H1 (cell line): ENCODE data around the gene SH3RF3. TPM values are rescaled to one million over a fixed set of nuclear protein-coding genes. Genes with fewer than 3 reads are reported as not detected.
A peak's percentile ranks its signal among the peaks of the same experiment; 100 is the strongest.

Source experiments
- CTCF ChIA-PET: fragments of 300-600 bp; sonication (Branson Sonifier 250); formaldehyde crosslinking; loops from one replicate; lab custom pipeline; 2021; ENCODE audit not compliant: partially characterized antibody; lab: Charles Lee
- POLR2A ChIA-PET: fragments of 300-600 bp; sonication (Branson Sonifier 250); formaldehyde crosslinking; loops from one replicate; lab custom pipeline; 2021; ENCODE audit warnings: inconsistent platforms; ENCODE audit not compliant: partially characterized antibody; lab: Charles Lee
- DNase-seq, 2 experiments: peaks; one replicate each; pipeline versions ENCODE4 v3.0.0 to v3.0.0-alpha.2; 2010 to 2022; ENCODE audit warnings: low spot score in 2 of 2, low read depth in 1 of 2, mixed read lengths in 1 of 2
- FAIRE-seq: peaks from 2 replicates; lab custom pipeline; 2011; peaks lifted over from hg19 to GRCh38; lab: Jason Lieb, UNC
- H2AFZ ChIP-seq: 2 replicates; pipeline ENCODE4 v1.8.1; 2012; ENCODE audit warnings: low read length, inconsistent platforms
- H2AK5ac ChIP-seq: 2 replicates; pipeline ENCODE4 v1.6.1; 2013; ENCODE audit warnings: low read depth, low read length
- H2BK120ac ChIP-seq: replicated peaks from 2 replicates; pipeline ENCODE3; 2013; ENCODE audit warnings: low read depth, low read length, inconsistent platforms
- H2BK12ac ChIP-seq: 2 replicates; pipeline ENCODE4 v1.6.1; 2013; ENCODE audit warnings: low read depth, low read length
- H2BK15ac ChIP-seq: 2 replicates; pipeline ENCODE4 v1.6.1; 2013; ENCODE audit warnings: low read length
- H2BK20ac ChIP-seq: 2 replicates; pipeline ENCODE4 v1.6.1; 2013; ENCODE audit warnings: low read length
- H2BK5ac ChIP-seq: 2 replicates; pipeline ENCODE4 v1.6.1; 2013; ENCODE audit warnings: low read depth, low read length
- H3K14ac ChIP-seq: 2 replicates; pipeline ENCODE4 v1.6.1; 2013; ENCODE audit warnings: inconsistent platforms; ENCODE audit not compliant: insufficient read length
- H3K18ac ChIP-seq: 2 replicates; pipeline ENCODE4 v1.6.1; 2013; ENCODE audit warnings: low read length; ENCODE audit errors: extremely low read depth
- H3K23ac ChIP-seq: 2 replicates; pipeline ENCODE4 v1.6.1; 2013; ENCODE audit warnings: inconsistent platforms; ENCODE audit not compliant: insufficient read length
- H3K23me2 ChIP-seq: 2 replicates; pipeline ENCODE4 v1.6.1; 2013; ENCODE audit warnings: low read depth, low read length
- H3K27ac ChIP-seq: 2 replicates; pipeline ENCODE4 v1.6.1; 2011; ENCODE audit warnings: low read depth, low read length, inconsistent platforms
- H3K27me3 ChIP-seq, 4 experiments: replicated peaks in 1 of 4; 1 replicate in 1 of 4; 2 replicates in 3 of 4; pipeline versions ENCODE4 v1.6.1 to v1.8.1; 2011 to 2013; ENCODE audit warnings: low read length in 3 of 4, mild to moderate bottlenecking in 3 of 4, inconsistent platforms in 2 of 4, mixed read lengths in 2 of 4, moderate library complexity in 1 of 4; ENCODE audit not compliant: control insufficient read depth in 3 of 4, insufficient read depth in 3 of 4; ENCODE audit errors: extremely low read depth in 1 of 4
- H3K36me3 ChIP-seq, 4 experiments: 2 replicates each; pipeline versions ENCODE4 v1.6.1 to v1.8.1; 2011 to 2013; ENCODE audit warnings: mild to moderate bottlenecking in 4 of 4, low read length in 3 of 4, moderate library complexity in 2 of 4, control low read depth in 1 of 4, inconsistent platforms in 1 of 4; ENCODE audit not compliant: insufficient read depth in 4 of 4, control insufficient read depth in 2 of 4
- H3K4ac ChIP-seq: replicated peaks from 2 replicates; pipeline ENCODE3; 2013; ENCODE audit warnings: low read length, low read depth, mixed read lengths, inconsistent platforms; ENCODE audit not compliant: insufficient read length
- H3K4me1 ChIP-seq, 4 experiments: replicated peaks in 1 of 4; 1 replicate in 1 of 4; 2 replicates in 3 of 4; pipeline versions ENCODE4 v1.6.1 to v1.8.1; 2011 to 2013; ENCODE audit warnings: low read length in 3 of 4, inconsistent platforms in 2 of 4, mixed read lengths in 1 of 4; ENCODE audit not compliant: insufficient read depth in 4 of 4, control insufficient read depth in 3 of 4
- H3K4me2 ChIP-seq, 2 experiments: 2 replicates each; pipeline versions ENCODE4 v1.6.1 to v1.8.1; 2011 to 2013; ENCODE audit warnings: low read depth in 2 of 2, low read length in 2 of 2, control low read depth in 1 of 2, inconsistent platforms in 1 of 2, mild to moderate bottlenecking in 1 of 2; ENCODE audit not compliant: insufficient read depth in 1 of 2
- H3K4me3 ChIP-seq, 4 experiments: fragments of 200-600, 300-600 bp in 1 of 4; sonication (generic), shearing (Covaris generic), sonication (Bioruptor Twin) in 1 of 4; 2 replicates each; pipeline versions ENCODE4 v1.5.1 to v1.8.1; 2011 to 2016; ENCODE audit warnings: low read length in 4 of 4, low read depth in 3 of 4, control low read depth in 2 of 4, inconsistent platforms in 2 of 4, mild to moderate bottlenecking in 2 of 4, mixed read lengths in 1 of 4, moderate library complexity in 1 of 4; ENCODE audit not compliant: insufficient read depth in 2 of 4; ENCODE audit errors: extremely low read depth in 1 of 4
- H3K56ac ChIP-seq: replicated peaks from 2 replicates; pipeline ENCODE3; 2013; ENCODE audit warnings: low read depth, mild to moderate bottlenecking, mixed read lengths, low read length, inconsistent platforms; ENCODE audit not compliant: insufficient read length
- H3K79me1 ChIP-seq: 2 replicates; pipeline ENCODE4 v1.6.1; 2013; ENCODE audit warnings: low read depth, low read length, control low read depth
- H3K79me2 ChIP-seq, 2 experiments: 2 replicates each; pipeline versions ENCODE4 v1.6.1 to v1.8.1; 2012 to 2013; ENCODE audit warnings: low read length in 2 of 2, mild to moderate bottlenecking in 2 of 2, inconsistent platforms in 1 of 2; ENCODE audit not compliant: insufficient read depth in 2 of 2, control insufficient read depth in 1 of 2
- H3K9ac ChIP-seq, 4 experiments: replicated peaks in 1 of 4; 1 replicate in 1 of 4; 2 replicates in 3 of 4; pipeline versions ENCODE4 v1.6.1 to v1.8.1; 2011 to 2013; ENCODE audit warnings: low read depth in 3 of 4, low read length in 3 of 4, control low read depth in 2 of 4, mild to moderate bottlenecking in 2 of 4, moderate library complexity in 2 of 4, inconsistent platforms in 1 of 4; ENCODE audit errors: extremely low read depth in 1 of 4
- H3K9me3 ChIP-seq, 2 experiments: 2 replicates each; pipeline versions ENCODE4 v1.6.1 to v1.8.1; 2012 to 2013; ENCODE audit warnings: mild to moderate bottlenecking in 2 of 2, moderate library complexity in 2 of 2, control low read depth in 1 of 2, inconsistent platforms in 1 of 2, low read depth in 1 of 2, low read length in 1 of 2, mixed read lengths in 1 of 2; ENCODE audit not compliant: insufficient read depth in 2 of 2
- H4K20me1 ChIP-seq, 2 experiments: replicated peaks in 1 of 2; 2 replicates each; pipeline versions ENCODE3 to v1.8.1; 2011 to 2013; ENCODE audit warnings: inconsistent platforms in 2 of 2, low read length in 2 of 2, mild to moderate bottlenecking in 1 of 2; ENCODE audit not compliant: insufficient read depth in 2 of 2, control insufficient read depth in 1 of 2
- H4K5ac ChIP-seq: 2 replicates; pipeline ENCODE4 v1.6.1; 2013; ENCODE audit warnings: low read length, low read depth, mixed read lengths, inconsistent platforms; ENCODE audit not compliant: insufficient read length
- H4K8ac ChIP-seq: 2 replicates; pipeline ENCODE4 v1.8.0; 2013; ENCODE audit warnings: mild to moderate bottlenecking, moderate library complexity, low read length, inconsistent platforms; ENCODE audit not compliant: insufficient read depth; ENCODE audit errors: extremely low read depth
- H4K91ac ChIP-seq: replicated peaks from 2 replicates; pipeline ENCODE3; 2013; ENCODE audit warnings: low read length, mixed read lengths, inconsistent platforms; ENCODE audit not compliant: insufficient read length
- CTCF ChIP-seq, 3 experiments: IDR thresholded peaks; 1 replicate in 2 of 3; 2 replicates in 1 of 3; pipeline versions ENCODE4 v1.5.1 to v1.6.1; 2011; ENCODE audit warnings: low read length in 3 of 3, mild to moderate bottlenecking in 3 of 3, inconsistent platforms in 2 of 3, low read depth in 1 of 3, moderate library complexity in 1 of 3; ENCODE audit not compliant: insufficient read depth in 1 of 3; ENCODE audit errors: control extremely low read depth in 1 of 3
- HDAC6 ChIP-seq: IDR thresholded peaks from one replicate; pipeline ENCODE4 v1.7.1; 2012; ENCODE audit warnings: low read depth, mild to moderate bottlenecking, inconsistent platforms, low read length, moderate library complexity
- KDM1A ChIP-seq: fragments of 200-600, 300-600 bp; sonication (generic); IDR thresholded peaks from 2 replicates; pipeline ENCODE4 v1.7.1; 2016; ENCODE audit warnings: mild to moderate bottlenecking, low read length, borderline replicate concordance
- MAFK ChIP-seq: IDR thresholded peaks from 2 replicates; pipeline ENCODE4 v1.6.1; 2012; ENCODE audit warnings: low read depth, mild to moderate bottlenecking, improper control_type of control experiment, low read length
- RXRA ChIP-seq: IDR thresholded peaks from 2 replicates; pipeline ENCODE4 v1.6.1; 2011; ENCODE audit warnings: low read depth, mild to moderate bottlenecking, low read length, moderate library complexity; ENCODE audit not compliant: insufficient read depth
- SAP30 ChIP-seq: fragments of 300-600 bp; sonication (generic); IDR thresholded peaks from 2 replicates; pipeline ENCODE4 v1.7.1; 2012; ENCODE audit warnings: low read length, moderate library complexity, mild to moderate bottlenecking, inconsistent platforms; ENCODE audit not compliant: insufficient read depth, insufficient replicate concordance
- SP2 ChIP-seq: IDR thresholded peaks from 2 replicates; pipeline ENCODE4 v1.6.1; 2012; ENCODE audit warnings: mild to moderate bottlenecking, low read length, inconsistent platforms
- TAF7 ChIP-seq: optimal IDR thresholded peaks from 2 replicates; pipeline ENCODE3; 2011; ENCODE audit warnings: low read depth, mild to moderate bottlenecking, inconsistent platforms, low read length, moderate library complexity, borderline replicate concordance
- YY1 ChIP-seq: IDR thresholded peaks from 2 replicates; pipeline ENCODE4 v1.6.1; 2011; ENCODE audit warnings: low read depth, mild to moderate bottlenecking, low read length
- WGBS, 2 experiments: shearing (Covaris generic) in 1 of 2; methylation state at CpG; one replicate each; pipeline versions ENCODE4 v1.1.6 to v1.1.7; 2013 to 2015; ENCODE audit warnings: low lambda C conversion rate in 2 of 2, mixed read lengths in 2 of 2, inconsistent platforms in 1 of 2, low coverage in 1 of 2, missing lambda C conversion rate in 1 of 2; ENCODE audit not compliant: insufficient replicate concordance in 2 of 2, insufficient coverage in 1 of 2, insufficient read length in 1 of 2; ENCODE audit errors: extremely low coverage in 1 of 2, missing lambda C conversion rate in 1 of 2; 5-methylcytosine and 5-hydroxymethylcytosine counted together
- polyA plus RNA-seq, 7 experiments: library from polyadenylated mRNA; depleted of rRNA in 3 of 7; stranded (reverse) in 5 of 7; unstranded in 2 of 7; fragments of >200 nt in 5 of 7; fragments of 200-250 nt in 2 of 7; gene quantifications; 1 replicate in 5 of 7; 2 replicates in 1 of 7; 4 replicates in 1 of 7; pipeline versions ENCODE4 v1.2.1 to v1.2.3, GENCODE V29; 2011 to 2013; ENCODE audit warnings: missing spikeins in 2 of 7, mixed read lengths in 2 of 7
- total RNA-seq: library from RNA; stranded (reverse); fragmentation: NEBNext Ultra II Directional; extraction: Animal tissue kit (Norgen Biotek cat#: 25700); gene quantifications from 2 replicates; pipeline ENCODE4 v1.2.1, GENCODE V29; 2021

The SH3RF3 gene
- total and polyA plus RNA-seq, 2 of the 8 experiments (the other 6 are each of a cell fraction or from before 2014, with no cell fraction given), result 0.11 to 0.65 TPM

GRCh38 chr2:109348671-109349502, 219.9 kb downstream of the SH3RF3 start:
- peaks cover 0 to 5% (median 0%) of the 10 kb centered on the region in 4 experiments; a peak in 2 of 7 replicates for H3K4me1 ChIP-seq
- FAIRE-seq, result no peak
- TF ChIP-seq CTCF (IDR thresholded peaks at IDR 0.05; ENCODE audit: control extremely low read depth in 1 of 3, insufficient read depth in 1 of 3, low read depth in 1 of 3, low read length in 3 of 3) (no peak), HDAC6 (no peak), YY1 (no peak), KDM1A (no peak), TAF7 (no peak), SAP30 (no peak), SP2 (no peak), RXRA (no peak), MAFK (no peak)

More at GRCh38 chr2:109348671-109349502, 219.9 kb downstream of the SH3RF3 start:
- Histone ChIP-seq H2AFZ (no peak overlapping the region), H3K9ac (no peak overlapping the region; a peak in 1 of 7 replicates), H3K14ac (no peak overlapping the region), H3K23me2 (no peaks in the 10 kb centered on the region; the same call in 1 of the 2 replicates), H3K23ac (no peak overlapping the region), H3K18ac (no peak overlapping the region), H4K91ac (no peak overlapping the region), H2BK12ac (no peak overlapping the region), H3K27me3 (no peaks in the 10 kb centered on the region), H4K8ac (no peak overlapping the region; the same call in 1 of the 2 replicates), H3K4me2 (no peak overlapping the region), H3K36me3 (no peaks in the 10 kb centered on the region), H3K79me1 (no peaks in the 10 kb centered on the region), H3K56ac (no peak overlapping the region), H2BK20ac (no peak overlapping the region), H2BK120ac (no peak overlapping the region), H3K9me3 (no peaks in the 10 kb centered on the region), H4K5ac (no peak overlapping the region), H2BK5ac (no peak overlapping the region), H2BK15ac (no peak overlapping the region), H3K4ac (no peak overlapping the region), H3K27ac (no peak overlapping the region), H3K79me2 (no peaks in the 10 kb centered on the region), H2AK5ac (no peak overlapping the region), H3K4me3 (no peak overlapping the region), H4K20me1 (no peaks in the 10 kb centered on the region)
- POLR2A ChIA-PET, result interaction anchor here (0.7 to 1.1 kb wide), 2 partner anchors 60 to 266 kb away, joined by 3 read pairs; no protein-coding TSS in a partner anchor
- CTCF ChIA-PET, result interaction anchor here (0.6 to 2.0 kb wide), 8 partner anchors 11 to 123 kb away, joined by 3 to 6 read pairs (median 3); no protein-coding TSS in a partner anchor
- WGBS, 2 experiments, result 83% methylated on average over 13 of the region's 13 CpGs; no CpG with 5 or more reads in 1 of the 2 experiments
- DNase-seq, result peak in 1 of 2 experiments; percentile 37
